Transverse colon (tissue), 4 donors: ENCODE results near the gene EIF2A. TPM values are rescaled to one million over a fixed set of nuclear protein-coding genes. Genes with fewer than 3 reads are reported as not detected.

Experiments
- DNase-seq: peaks from one replicate; pipeline ENCODE4 v3.0.0-alpha.2; 2019
- H3K27ac ChIP-seq, 4 donors: fragments of 200-600 bp; sonication (generic); 2 replicates each; pipeline ENCODE4 v1.5.1; 2016 to 2018; ENCODE audit warnings: inconsistent platforms in 4 of 4
- H3K27me3 ChIP-seq: fragments of 200-600 bp; sonication (generic); 2 replicates; pipeline ENCODE4 v1.5.1; 2017; ENCODE audit warnings: inconsistent platforms
- H3K36me3 ChIP-seq, 4 donors: fragments of 200-600 bp; sonication (generic); 2 replicates each; pipeline ENCODE4 v1.5.1; 2017 to 2019; ENCODE audit warnings: inconsistent platforms in 4 of 4
- H3K4me1 ChIP-seq, 4 donors: fragments of 200-600 bp; sonication (generic); 2 replicates each; pipeline ENCODE4 v1.5.1; 2017 to 2020; ENCODE audit warnings: inconsistent platforms in 4 of 4
- H3K4me3 ChIP-seq, 4 donors: fragments of 200-600 bp; sonication (generic); 1 replicate in 1 of 4; 2 replicates in 3 of 4; pipeline versions ENCODE4 v1.5.1 to v1.6.1; 2017 to 2019; ENCODE audit warnings: inconsistent platforms in 4 of 4
- H3K9me3 ChIP-seq, 2 donors: fragments of 200-600 bp; sonication (generic); 2 replicates each; pipeline ENCODE4 v1.5.1; 2017 to 2019; ENCODE audit warnings: inconsistent platforms in 2 of 2
- CTCF ChIP-seq, 5 experiments: fragments of 200-600 bp in 3 of 5; fragments of 450-650 bp in 2 of 5; sonication (generic) in 3 of 5; IDR thresholded peaks; 1 replicate in 2 of 5; 2 replicates in 3 of 5; pipeline ENCODE4 v1.5.1; 2016 to 2017; ENCODE audit warnings: antibody characterized with exemption in 5 of 5, inconsistent platforms in 3 of 5, mild to moderate bottlenecking in 2 of 5, moderate library complexity in 1 of 5
- EP300 ChIP-seq: sonication (generic); formaldehyde crosslinking; IDR thresholded peaks from one replicate; pipeline ENCODE4 v1.6.1; 2017; ENCODE audit warnings: antibody characterized with exemption, low read depth
- POLR2A ChIP-seq: fragments of 450-650 bp; IDR thresholded peaks from one replicate; pipeline ENCODE4 v1.6.1; 2016; ENCODE audit warnings: antibody characterized with exemption, mild to moderate bottlenecking, moderate library complexity
- POLR2AphosphoS5 ChIP-seq, 3 donors: sonication (generic); formaldehyde crosslinking; IDR thresholded peaks; one replicate each; pipeline ENCODE4 v1.6.1; 2016; ENCODE audit warnings: antibody characterized with exemption in 3 of 3
- WGBS, 2 donors: methylation state at CpG; one replicate each; pipeline ENCODE4 v1.1.5; 2018; ENCODE audit warnings: low coverage in 1 of 2; 5-methylcytosine and 5-hydroxymethylcytosine counted together
- in situ Hi-C, 4 donors: fragments of 200-750 bp; cut with MboI; loops; one replicate each; pipeline versions ENCODE4 v1.15.0 to v1.15.1; 2017; ENCODE audit warnings: low sequenced_read_pairs in 3 of 4, low pct_ligation_motif_present in 1 of 4, low pct_unique_long_range_greater_than_20kb in 1 of 4
- intact Hi-C: fragments of 100-400 bp; cut with DNase I; formaldehyde crosslinking; loops from one replicate; pipeline ENCODE4 v1.15.1; 2023; ENCODE audit warnings: low total_unique reads
- total RNA-seq, 4 donors: library from RNA; depleted of rRNA; stranded (reverse); fragments of >200 nt; gene quantifications; one replicate each; pipeline ENCODE4 v1.1.0, GENCODE V29; 2016

Gene EIF2A
- total RNA-seq, 4 donors from 2014 or later = 20.9 to 132 (median 72.2) TPM

GRCh38 chr3:150527464-150528255 lies 18.9 kb upstream of the EIF2A start:
- Histone ChIP-seq H3K4me1 (no peaks in the 10 kb centered on the region), H3K27me3 (no peaks in the 10 kb centered on the region), H3K27ac (no peak overlapping the region), H3K4me3 (no peak overlapping the region), H3K9me3 (no peaks in the 10 kb centered on the region), H3K36me3 (no peaks in the 10 kb centered on the region)
- no peak for DNase-seq
- 60 to 65% methylated on average over 4 to 10 of the region's 10 CpGs for WGBS, 2 donors
- intact Hi-C loops (no loop called here), in situ Hi-C loops (loop anchor here in 2 of 4 donors (25.0 kb wide), 2 partner anchors 185 to 335 kb away; partner anchors contain the start of gene ERICH6 (in 1 of the 2))
- no peak for TF ChIP-seq POLR2A
- TF ChIP-seq EP300 = no peak
- no peak for TF ChIP-seq POLR2AphosphoS5 (IDR thresholded peaks at IDR 0.05)
- TF ChIP-seq CTCF (IDR thresholded peaks at IDR 0.05) = no peak

- in situ Hi-C loops = loop anchor here in 2 of 4 donors (25.0 kb wide), 2 partner anchors 184 to 334 kb away; partner anchors contain the start of gene ERICH6 (in 1 of the 2)
- 6 to 15% methylated on average over 2 of the region's 2 CpGs for WGBS, 2 donors
- H3K36me3 ChIP-seq = no peaks in the 10 kb centered on the region
- no peak for DNase-seq
- no peaks in the 10 kb centered on the region for H3K4me1 ChIP-seq
- H3K27ac ChIP-seq = no peak overlapping the region
- no peaks in the 10 kb centered on the region for H3K27me3 ChIP-seq
- intact Hi-C loops = no loop called here
- TF ChIP-seq POLR2A (no peak), CTCF (IDR thresholded peaks at IDR 0.05) (peak; percentile 6 to 23 (median 19)), EP300 (no peak)
- H3K9me3 ChIP-seq = no peaks in the 10 kb centered on the region
- no peak overlapping the region for H3K4me3 ChIP-seq
These were observed 18.2 kb upstream of the EIF2A start for GRCh38 chr3:150528354-150528797.

DNA sequence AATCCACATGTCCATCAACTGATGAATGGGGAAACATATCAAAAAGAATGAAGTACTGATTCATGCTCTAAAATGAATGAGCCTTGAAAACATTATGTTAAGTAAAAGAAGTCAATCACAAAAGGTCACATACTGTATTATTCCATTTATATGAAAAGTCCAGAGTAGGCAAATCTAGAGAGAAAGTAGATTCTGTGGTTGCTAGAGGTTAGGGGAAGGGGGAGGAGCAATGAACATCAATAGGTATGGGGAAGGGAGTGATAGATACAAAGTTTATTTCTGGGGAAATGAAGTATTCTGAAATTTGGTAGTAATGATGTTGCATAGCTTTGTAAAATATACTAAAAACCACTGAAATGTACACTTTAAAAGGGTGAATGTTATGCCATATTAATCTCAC lies 14.8 kb upstream of the EIF2A start:
- intact Hi-C loops = no loop called here
- TF ChIP-seq POLR2A = no peak
- no peak for TF ChIP-seq EP300
- TF ChIP-seq CTCF (IDR thresholded peaks at IDR 0.05) = no peak
- no peak for TF ChIP-seq POLR2AphosphoS5 (IDR thresholded peaks at IDR 0.05)

GRCh38 chr3:150535204-150535603 lies 11.4 kb upstream of the EIF2A start:
- Histone ChIP-seq H3K4me3 (no peak overlapping the region), H3K36me3 (no peaks in the 10 kb centered on the region), H3K4me1 (no peaks in the 10 kb centered on the region), H3K27ac (no peak overlapping the region), H3K9me3 (no peaks in the 10 kb centered on the region), H3K27me3 (no peaks in the 10 kb centered on the region)
- no peak for TF ChIP-seq POLR2A
- TF ChIP-seq EP300 = no peak
- TF ChIP-seq CTCF (IDR thresholded peaks at IDR 0.05) = no peak
- no peak for TF ChIP-seq POLR2AphosphoS5 (IDR thresholded peaks at IDR 0.05)
- intact Hi-C loops (no loop called here), in situ Hi-C loops (loop anchor here in 2 of 4 donors (25.0 kb wide), 2 partner anchors 177 to 327 kb away; partner anchors contain the start of gene ERICH6 (in 1 of the 2))
- no peak for DNase-seq
- 72 to 79% methylated on average over 2 to 4 of the region's 4 CpGs for WGBS, 2 donors

More for the DNA sequence above, 14.8 kb upstream of the EIF2A start:
- Histone ChIP-seq H3K4me1 (no peaks in the 10 kb centered on the region), H3K9me3 (no peaks in the 10 kb centered on the region), H3K4me3 (no peak overlapping the region), H3K27me3 (no peaks in the 10 kb centered on the region), H3K36me3 (no peaks in the 10 kb centered on the region), H3K27ac (no peak overlapping the region)
- no peak for DNase-seq
- in situ Hi-C loops = loop anchor here in 2 of 4 donors (25.0 kb wide), 2 partner anchors 181 to 331 kb away; partner anchors contain the start of gene ERICH6 (in 1 of the 2)
